Caco-2 (cell line): Measurements from ENCODE around the gene SLC35G6. TPM values are rescaled to one million over a fixed set of nuclear protein-coding genes. Genes with fewer than 3 reads are reported as not detected.

Experiments
- BruUV-seq: library from RNA; stranded (reverse); fragments of 400-500 nt; replicated peaks from 2 replicates; lab custom pipeline; 2021; lab: Mats Ljungman, UMichigan
- CTCF ChIA-PET: fragments of 300-600 bp; sonication (Branson Sonifier 250); formaldehyde crosslinking; loops from one replicate; lab custom pipeline; 2022; ENCODE audit warnings: antibody characterized with exemption; lab: Charles Lee
- POLR2A ChIA-PET: fragments of 300-600 bp; sonication (Branson Sonifier 250); formaldehyde crosslinking; loops from one replicate; lab custom pipeline; 2022; ENCODE audit warnings: antibody characterized with exemption; lab: Charles Lee
- DNase-seq, 2 experiments: peaks; one replicate each; pipeline versions ENCODE4 v3.0.0 to v3.0.0-alpha.2; 2020 to 2022
- H3K27me3 ChIP-seq: replicated peaks from 2 replicates; pipeline ENCODE4 v1.6.0; 2011; ENCODE audit warnings: low read length; ENCODE audit not compliant: control insufficient read depth, insufficient read depth
- H3K36me3 ChIP-seq: 2 replicates; pipeline ENCODE4 v1.5.1; 2011; ENCODE audit warnings: low read length; ENCODE audit not compliant: control insufficient read depth, insufficient read depth
- H3K4me1 ChIP-seq: fragments of 250-450 bp; sonication (Bioruptor Pico); 2 replicates; pipeline ENCODE4 v1.5.1; 2020; ENCODE audit warnings: mild to moderate bottlenecking
- H3K4me3 ChIP-seq: 2 replicates; pipeline ENCODE4 v1.5.1; 2011; ENCODE audit warnings: low read depth, mild to moderate bottlenecking, control low read depth, low read length
- H3K9me3 ChIP-seq: fragments of 250-450 bp; sonication (Bioruptor Pico); 2 replicates; pipeline ENCODE4 v1.5.1; 2020; ENCODE audit warnings: mild to moderate bottlenecking, moderate library complexity
- H3K27ac Mint-ChIP-seq: one replicate; pipeline ENCODE4 v1.8.0; 2022; ENCODE audit warnings: mixed read lengths; ENCODE audit not compliant: unreplicated experiment
- H3K27me3 Mint-ChIP-seq: one replicate; pipeline ENCODE4 v1.8.0; 2022; ENCODE audit warnings: mixed read lengths; ENCODE audit not compliant: insufficient read depth, unreplicated experiment
- H3K36me3 Mint-ChIP-seq: one replicate; pipeline ENCODE4 v1.8.0; 2022; ENCODE audit warnings: mild to moderate bottlenecking, mixed read lengths; ENCODE audit not compliant: insufficient read depth, unreplicated experiment
- H3K4me1 Mint-ChIP-seq: one replicate; pipeline ENCODE4 v1.8.0; 2022; ENCODE audit warnings: low read depth, mixed read lengths; ENCODE audit not compliant: unreplicated experiment
- H3K4me3 Mint-ChIP-seq: one replicate; pipeline ENCODE4 v1.8.0; 2022; ENCODE audit warnings: mild to moderate bottlenecking, moderate library complexity, mixed read lengths; ENCODE audit not compliant: unreplicated experiment
- H3K9me3 Mint-ChIP-seq: one replicate; pipeline ENCODE4 v1.8.0; 2022; ENCODE audit warnings: mixed read lengths; ENCODE audit not compliant: unreplicated experiment
- CTCF ChIP-seq, 2 experiments: fragments of 200-600 bp in 1 of 2; IDR thresholded peaks; 1 replicate in 1 of 2; 2 replicates in 1 of 2; pipeline versions ENCODE4 v1.5.1 to v1.8.0; 2011 to 2022; ENCODE audit warnings: antibody characterized with exemption in 1 of 2, control low read depth in 1 of 2, inconsistent platforms in 1 of 2, low read depth in 1 of 2, low read length in 1 of 2, mild to moderate bottlenecking in 1 of 2, moderate library complexity in 1 of 2; ENCODE audit not compliant: insufficient read depth in 1 of 2, severe bottlenecking in 1 of 2, unreplicated experiment in 1 of 2
- intact Hi-C: fragments of 100-400 bp; cut with micrococcal nuclease; formaldehyde crosslinking; loops from one replicate; pipeline ENCODE4 v1.10.0; 2022; ENCODE audit not compliant: unreplicated experiment
- total RNA-seq: library from RNA; stranded (reverse); gene quantifications from 2 replicates; pipeline ENCODE4 v1.2.3, GENCODE V29; 2022

Gene SLC35G6
- total RNA-seq, 1 experiment from 2014 or later: not detected

GRCh38 chr17:7463372-7463846 lies 17.8 kb upstream of the SLC35G6 start:
- intact Hi-C loops: no loop called here
- CTCF ChIA-PET: no interaction called here

GRCh38 chr17:7464081-7464480 lies 17.2 kb upstream of the SLC35G6 start:
- Mint-ChIP-seq H3K4me1 (peaks cover 5% of the 10 kb centered on the region), H3K27me3 (no peaks in the 10 kb centered on the region), H3K36me3 (peaks cover 33% of the 10 kb centered on the region), H3K4me3 (no peak overlapping the region), H3K9me3 (no peaks in the 10 kb centered on the region), H3K27ac (no peak overlapping the region)
- BruUV-seq: no TSS peak
- CTCF ChIA-PET: interaction anchor here (0.6 kb wide), 1 partner anchor 24 kb away, joined by 3 read pairs; no protein-coding TSS in a partner anchor
- Histone ChIP-seq H3K27me3 (no peaks in the 10 kb centered on the region), H3K4me1 (no peaks in the 10 kb centered on the region), H3K4me3 (no peak overlapping the region), H3K36me3 (no peaks in the 10 kb centered on the region), H3K9me3 (no peaks in the 10 kb centered on the region)
- intact Hi-C loops: no loop called here
- POLR2A ChIA-PET: interaction anchor here (0.7 kb wide), 1 partner anchor 27 kb away, joined by 3 read pairs; no protein-coding TSS in a partner anchor
- no peak for DNase-seq
- TF ChIP-seq CTCF (IDR thresholded peaks at IDR 0.05; ENCODE audit: insufficient read depth in 1 of 2, low read depth in 1 of 2, low read length in 1 of 2, severe bottlenecking in 1 of 2, unreplicated experiment in 1 of 2): no peak

More at GRCh38 chr17:7463372-7463846, 17.8 kb upstream of the SLC35G6 start:
- Histone ChIP-seq H3K27me3 (no peaks in the 10 kb centered on the region), H3K9me3 (no peaks in the 10 kb centered on the region), H3K4me3 (no peak overlapping the region), H3K36me3 (no peaks in the 10 kb centered on the region), H3K4me1 (no peaks in the 10 kb centered on the region)
- Mint-ChIP-seq H3K27me3 (no peaks in the 10 kb centered on the region), H3K4me1 (peaks cover 5% of the 10 kb centered on the region), H3K27ac (no peak overlapping the region), H3K36me3 (peaks cover 26% of the 10 kb centered on the region), H3K9me3 (no peaks in the 10 kb centered on the region), H3K4me3 (no peak overlapping the region)
- DNase-seq: no peak
- no TSS peak for BruUV-seq
- TF ChIP-seq CTCF (IDR thresholded peaks at IDR 0.05; ENCODE audit: insufficient read depth in 1 of 2, low read depth in 1 of 2, low read length in 1 of 2, severe bottlenecking in 1 of 2, unreplicated experiment in 1 of 2): no peak
- POLR2A ChIA-PET: no interaction called here

GRCh38 chr17:7465597-7466275 lies 15.5 kb upstream of the SLC35G6 start:
- Histone ChIP-seq H3K27me3 (no peaks in the 10 kb centered on the region), H3K4me1 (no peaks in the 10 kb centered on the region), H3K36me3 (no peaks in the 10 kb centered on the region), H3K9me3 (no peaks in the 10 kb centered on the region), H3K4me3 (no peak overlapping the region)
- Mint-ChIP-seq H3K4me1 (peaks cover 5% of the 10 kb centered on the region), H3K9me3 (no peaks in the 10 kb centered on the region), H3K27me3 (no peaks in the 10 kb centered on the region), H3K27ac (no peak overlapping the region), H3K36me3 (peaks cover 33% of the 10 kb centered on the region), H3K4me3 (no peak overlapping the region)
- CTCF ChIA-PET: no interaction called here
- POLR2A ChIA-PET: interaction anchor here (0.6 kb wide), 1 partner anchor 121 kb away, joined by 6 read pairs; no protein-coding TSS in a partner anchor
- no peak for DNase-seq
- intact Hi-C loops: no loop called here
- BruUV-seq: no TSS peak
- no peak for TF ChIP-seq CTCF (IDR thresholded peaks at IDR 0.05; ENCODE audit: insufficient read depth in 1 of 2, low read depth in 1 of 2, low read length in 1 of 2, severe bottlenecking in 1 of 2, unreplicated experiment in 1 of 2)
